ENCODE results near the gene SCD. TPM values are rescaled to one million over a fixed set of nuclear protein-coding genes. Genes with fewer than 3 reads are reported as not detected.

Gene SCD
- total and polyA plus RNA-seq, 9 of the 15 experiments (the other 6 are each of a cell fraction or from before 2014, with no cell fraction given): 114 to 486 (median 188) TPM

DNA sequence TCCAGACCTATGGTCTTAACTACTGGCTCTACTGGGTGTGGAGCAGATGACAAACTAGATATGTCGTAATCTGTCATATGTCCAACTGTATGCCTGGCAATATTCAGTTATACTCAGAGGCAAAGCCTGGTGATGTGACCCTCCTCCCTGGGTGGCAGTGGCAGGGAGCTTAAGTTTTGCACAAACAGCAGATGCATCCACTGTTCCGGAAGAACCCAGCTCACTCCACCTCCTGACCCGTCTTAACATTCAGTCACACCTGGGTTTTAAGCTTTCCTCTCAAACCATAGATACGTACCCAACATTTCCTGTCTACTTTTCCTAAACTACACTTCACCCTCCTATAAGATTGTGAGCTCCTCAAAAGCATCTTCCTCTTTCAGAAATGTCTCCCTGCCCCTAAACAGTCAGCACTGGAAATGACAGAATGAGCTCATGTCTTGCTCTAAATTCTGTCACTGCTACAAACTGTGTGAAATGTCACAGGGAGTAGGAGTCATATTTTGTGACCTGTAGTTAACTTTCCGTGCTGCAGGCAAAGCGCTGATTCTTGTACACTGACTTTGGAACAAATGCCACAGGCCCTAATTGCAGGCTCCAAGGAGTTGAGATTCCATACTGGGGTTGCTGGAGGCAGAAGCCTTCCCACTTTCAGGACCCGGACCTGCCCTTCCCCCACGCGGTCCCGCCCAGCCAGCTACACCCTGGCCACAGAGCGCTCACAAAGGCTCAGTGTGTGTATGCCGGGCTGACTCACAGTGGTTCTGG is 23.9 kb downstream of the SCD start (continued):
- TF ChIP-seq ZNF639 (CRISPR knock-in tag; conservative IDR thresholded peaks at IDR 0.05 in 1 of 2, IDR thresholded peaks at IDR 0.05 in 1 of 2) (peak in 1 of 2 experiments; percentile 43; a peak in 1 of 4 replicates), TBP (optimal IDR thresholded peaks at IDR 0.05; ENCODE audit: low read depth, low read length) (peak; percentile 72), ZC3H11A (IDR thresholded peaks at IDR 0.05; ENCODE audit: low read depth, low read length) (no peak), GTF2E2 (tag; IDR thresholded peaks at IDR 0.05) (no peak), BRCA1 (IDR thresholded peaks at IDR 0.05) (no peak), BRCA1 (CRISPR knock-in tag; IDR thresholded peaks at IDR 0.05) (no peak), ESRRA (IDR thresholded peaks at IDR 0.05; ENCODE audit: borderline replicate concordance, low read depth) (0 out of 2 replicates have a peak, but pooled peaks have one; percentile 47), DPF2 (IDR thresholded peaks at IDR 0.05) (peak; percentile 55; the same call in 1 of the 2 replicates), ZNF589 (CRISPR knock-in tag; IDR thresholded peaks at IDR 0.05; ENCODE audit: low read depth) (0 out of 2 replicates have a peak, but pooled peaks have one; percentile 58), EP400 (IDR thresholded peaks at IDR 0.05) (peak; percentile 60), ARID2 (IDR thresholded peaks at IDR 0.05) (no peak), ZNF395 (CRISPR knock-in tag; IDR thresholded peaks at IDR 0.05) (peak; percentile 53), ZBTB26 (CRISPR knock-in tag; IDR thresholded peaks at IDR 0.05) (no peak), ZNF79 (CRISPR knock-in tag; IDR thresholded peaks at IDR 0.05; ENCODE audit: low read depth) (no peak), POLR2H (tag; IDR thresholded peaks at IDR 0.05; ENCODE audit: low read depth) (peak; percentile 56; the same call in 1 of the 2 replicates), ETS1 (conservative IDR thresholded peaks at IDR 0.05; ENCODE audit: control insufficient read depth, low read depth, low read length) (no peak), ZNF668 (CRISPR knock-in tag; IDR thresholded peaks at IDR 0.05) (no peak), PHB (CRISPR knock-in tag; IDR thresholded peaks at IDR 0.05) (no peak), NKRF (IDR thresholded peaks at IDR 0.05; ENCODE audit: borderline replicate concordance) (no peak)
- TF ChIP-seq, protein P1, sequence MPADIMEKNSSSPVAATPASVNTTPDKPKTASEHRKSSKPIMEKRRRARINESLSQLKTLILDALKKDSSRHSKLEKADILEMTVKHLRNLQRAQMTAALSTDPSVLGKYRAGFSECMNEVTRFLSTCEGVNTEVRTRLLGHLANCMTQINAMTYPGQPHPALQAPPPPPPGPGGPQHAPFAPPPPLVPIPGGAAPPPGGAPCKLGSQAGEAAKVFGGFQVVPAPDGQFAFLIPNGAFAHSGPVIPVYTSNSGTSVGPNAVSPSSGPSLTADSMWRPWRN (IDR thresholded peaks at IDR 0.05; ENCODE audit: low read depth): no peak
